A673 (cell line): ENCODE data around the gene HSD17B3. TPM values are rescaled to one million over a fixed set of nuclear protein-coding genes. Genes with fewer than 3 reads are reported as not detected.

Source experiments
- BruUV-seq: library from RNA; stranded (reverse); fragments of 400-500 nt; replicated peaks from 2 replicates; lab custom pipeline; 2021; lab: Mats Ljungman, UMichigan
- CTCF ChIA-PET: fragments of 300-600 bp; sonication (Branson Sonifier 250); formaldehyde crosslinking; loops from one replicate; lab custom pipeline; 2022; ENCODE audit warnings: antibody characterized with exemption; lab: Charles Lee
- POLR2A ChIA-PET: fragments of 300-600 bp; sonication (Branson Sonifier 250); formaldehyde crosslinking; loops from one replicate; lab custom pipeline; 2022; ENCODE audit warnings: antibody characterized with exemption; ENCODE audit not compliant: low non-redundant PET; lab: Charles Lee
- DNase-seq: peaks from one replicate; pipeline ENCODE4 v3.0.0-alpha.2; 2015; ENCODE audit warnings: low spot score
- H3K27ac ChIP-seq: fragments of 200-600 bp; sonication (generic); 2 replicates; pipeline ENCODE4 v1.5.1; 2016; ENCODE audit warnings: mixed run types, low read depth, mild to moderate bottlenecking, mixed read lengths, antibody characterized with exemption, low read length; ENCODE audit not compliant: poor library complexity, severe bottlenecking
- H3K27me3 ChIP-seq: fragments of 200-600 bp; sonication (generic); replicated peaks from 2 replicates; pipeline ENCODE4 v1.6.1; 2017; ENCODE audit warnings: mixed run types, low read depth, mild to moderate bottlenecking, mixed read lengths, antibody characterized with exemption, low read length; ENCODE audit not compliant: insufficient read depth, poor library complexity
- H3K36me3 ChIP-seq: fragments of 200-600 bp; sonication (generic); 2 replicates; pipeline ENCODE4 v1.6.1; 2016; ENCODE audit warnings: mixed run types, mild to moderate bottlenecking, mixed read lengths, antibody characterized with exemption, low read length; ENCODE audit not compliant: insufficient read depth, poor library complexity, severe bottlenecking
- H3K4me1 ChIP-seq: fragments of 200-600 bp; sonication (generic); 2 replicates; pipeline ENCODE4 v1.6.1; 2017; ENCODE audit warnings: mixed run types, mild to moderate bottlenecking, mixed read lengths, antibody characterized with exemption, low read length; ENCODE audit not compliant: insufficient read depth, poor library complexity, severe bottlenecking
- H3K4me3 ChIP-seq: fragments of 200-600 bp; sonication (generic); 2 replicates; pipeline ENCODE4 v1.5.1; 2016; ENCODE audit warnings: low read depth, mixed run types, mild to moderate bottlenecking, mixed read lengths, low read length; ENCODE audit not compliant: poor library complexity, severe bottlenecking
- H3K9me3 ChIP-seq: fragments of 200-600 bp; sonication (generic); 2 replicates; pipeline ENCODE4 v1.6.1; 2016; ENCODE audit warnings: mixed run types, low read depth, mild to moderate bottlenecking, mixed read lengths, antibody characterized with exemption, low read length; ENCODE audit not compliant: poor library complexity, severe bottlenecking
- EZH2 ChIP-seq: fragments of 200-600 bp; sonication (generic); IDR thresholded peaks from 2 replicates; pipeline ENCODE4 v1.6.1; 2017; ENCODE audit warnings: borderline replicate concordance, low read depth, mild to moderate bottlenecking, mixed read lengths, antibody characterized with exemption, low read length; ENCODE audit not compliant: poor library complexity, severe bottlenecking
- intact Hi-C: fragments of 100-400 bp; cut with micrococcal nuclease; formaldehyde crosslinking; loops from one replicate; pipeline ENCODE4 v1.10.0; 2022; ENCODE audit not compliant: unreplicated experiment
- total RNA-seq: library from RNA; stranded (reverse); gene quantifications from 2 replicates; pipeline ENCODE4 v1.2.3, GENCODE V29; 2021
- TF ChIP-seq, protein P1 (sequence below): fragments of 300-800, 200-600 bp; sonication (generic); conservative IDR thresholded peaks from 2 replicates; pipeline ENCODE4 v1.5.1; 2017; ENCODE audit warnings: low read depth, mild to moderate bottlenecking, antibody characterized with exemption, low read length, moderate library complexity, mixed read lengths

Gene HSD17B3
- total RNA-seq, 1 experiment from 2014 or later, result not detected

DNA sequence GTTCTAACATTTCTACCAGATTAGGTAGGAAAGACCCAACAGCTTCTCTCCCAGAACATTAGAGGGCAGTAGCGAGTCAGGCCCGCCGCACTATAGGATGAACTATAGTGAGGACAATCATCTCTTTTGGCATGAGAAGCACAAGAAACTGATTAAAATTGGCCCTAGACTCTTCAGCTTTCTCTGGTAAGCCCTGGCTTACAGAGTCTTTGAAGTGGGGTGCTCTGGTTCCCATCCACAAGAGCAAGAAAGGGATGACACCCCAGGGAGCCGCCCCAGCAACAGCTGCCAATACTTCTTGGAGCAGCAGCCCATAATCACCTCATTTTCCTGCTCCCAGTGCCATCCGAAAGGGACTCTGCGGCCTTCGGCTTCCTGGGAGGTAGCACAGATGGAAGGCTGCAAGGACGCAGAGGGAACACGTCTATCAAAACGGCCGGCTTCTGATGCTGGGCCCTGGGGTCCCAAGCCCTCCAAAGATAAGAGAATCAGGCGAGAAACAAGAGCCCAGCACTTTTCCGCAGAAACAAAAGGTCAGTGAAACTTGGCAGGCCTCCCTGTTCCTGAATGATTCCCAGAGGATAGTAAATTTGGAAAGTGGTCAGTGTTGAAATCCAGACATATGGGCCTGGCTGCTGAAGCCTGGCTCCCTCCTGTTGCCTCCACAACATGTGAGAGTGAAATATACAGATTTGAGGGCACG is 69.3 kb downstream of the HSD17B3 start:
- no peak overlapping the region for H3K27ac ChIP-seq
- DNase-seq, result peak; percentile 77
- no peaks in the 10 kb centered on the region for H3K27me3 ChIP-seq
- ChIA-PET POLR2A (interaction anchor here (0.8 kb wide), 1 partner anchor 1154 kb away, joined by 4 read pairs; no protein-coding TSS in a partner anchor), CTCF (interaction anchor here (0.5 to 1.2 kb wide), 5 partner anchors 47 to 434 kb away, joined by 3 to 13 read pairs (median 4); no protein-coding TSS in a partner anchor)
- TF ChIP-seq, protein P1, sequence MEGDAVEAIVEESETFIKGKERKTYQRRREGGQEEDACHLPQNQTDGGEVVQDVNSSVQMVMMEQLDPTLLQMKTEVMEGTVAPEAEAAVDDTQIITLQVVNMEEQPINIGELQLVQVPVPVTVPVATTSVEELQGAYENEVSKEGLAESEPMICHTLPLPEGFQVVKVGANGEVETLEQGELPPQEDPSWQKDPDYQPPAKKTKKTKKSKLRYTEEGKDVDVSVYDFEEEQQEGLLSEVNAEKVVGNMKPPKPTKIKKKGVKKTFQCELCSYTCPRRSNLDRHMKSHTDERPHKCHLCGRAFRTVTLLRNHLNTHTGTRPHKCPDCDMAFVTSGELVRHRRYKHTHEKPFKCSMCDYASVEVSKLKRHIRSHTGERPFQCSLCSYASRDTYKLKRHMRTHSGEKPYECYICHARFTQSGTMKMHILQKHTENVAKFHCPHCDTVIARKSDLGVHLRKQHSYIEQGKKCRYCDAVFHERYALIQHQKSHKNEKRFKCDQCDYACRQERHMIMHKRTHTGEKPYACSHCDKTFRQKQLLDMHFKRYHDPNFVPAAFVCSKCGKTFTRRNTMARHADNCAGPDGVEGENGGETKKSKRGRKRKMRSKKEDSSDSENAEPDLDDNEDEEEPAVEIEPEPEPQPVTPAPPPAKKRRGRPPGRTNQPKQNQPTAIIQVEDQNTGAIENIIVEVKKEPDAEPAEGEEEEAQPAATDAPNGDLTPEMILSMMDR, result peak; percentile 92
- no peak for TF ChIP-seq EZH2
- no peaks in the 10 kb centered on the region for H3K36me3 ChIP-seq
- no TSS peak for BruUV-seq
- no peaks in the 10 kb centered on the region for H3K4me1 ChIP-seq
- intact Hi-C loops, result loop anchor here (1.0 to 10.0 kb wide), 2 partner anchors 85 to 432 kb away; no protein-coding TSS in a partner anchor
- H3K4me3 ChIP-seq, result no peak overlapping the region
- H3K9me3 ChIP-seq, result no peaks in the 10 kb centered on the region

DNA sequence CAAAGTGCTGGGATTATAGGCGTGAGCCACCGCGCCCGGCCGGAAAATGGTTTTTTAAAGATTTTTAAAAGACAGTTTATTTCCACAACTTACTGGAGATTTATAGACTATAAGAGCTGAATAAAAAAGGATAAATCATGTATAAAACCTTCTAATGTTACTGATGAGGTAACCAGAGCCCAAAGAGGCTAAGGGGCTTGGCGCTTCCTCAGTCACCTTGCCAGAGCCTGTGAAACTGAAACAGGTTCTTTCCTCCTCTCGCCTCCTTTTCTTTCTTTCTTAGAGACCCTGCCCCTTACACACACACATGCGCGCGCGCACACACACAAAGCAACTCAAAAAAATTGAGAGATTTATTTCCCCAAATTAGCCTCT is 69.8 kb downstream of the HSD17B3 start:
- Histone ChIP-seq H3K36me3 (no peaks in the 10 kb centered on the region), H3K27me3 (no peaks in the 10 kb centered on the region), H3K4me3 (no peak overlapping the region), H3K4me1 (no peaks in the 10 kb centered on the region), H3K9me3 (no peaks in the 10 kb centered on the region), H3K27ac (no peak overlapping the region)
- CTCF ChIA-PET, result interaction anchor here (0.5 to 1.2 kb wide), 5 partner anchors 47 to 434 kb away, joined by 3 to 13 read pairs (median 4); no protein-coding TSS in a partner anchor
- POLR2A ChIA-PET, result interaction anchor here (0.8 kb wide), 1 partner anchor 1153 kb away, joined by 4 read pairs; no protein-coding TSS in a partner anchor
- DNase-seq, result no peak
- no peak for TF ChIP-seq EZH2
- TF ChIP-seq, protein P1, result no peak
- intact Hi-C loops, result loop anchor here (1.0 to 10.0 kb wide), 2 partner anchors 85 to 433 kb away; no protein-coding TSS in a partner anchor
- no TSS peak for BruUV-seq

- no peaks in the 10 kb centered on the region for H3K36me3 ChIP-seq
- no TSS peak for BruUV-seq
- ChIA-PET CTCF (no interaction called here), POLR2A (no interaction called here)
- H3K4me1 ChIP-seq, result no peaks in the 10 kb centered on the region
- no peaks in the 10 kb centered on the region for H3K27me3 ChIP-seq
- no peak for DNase-seq
- no peak overlapping the region for H3K27ac ChIP-seq
- no peak overlapping the region for H3K4me3 ChIP-seq
- intact Hi-C loops, result loop anchor here (10.0 kb wide), 1 partner anchor 435 kb away; no protein-coding TSS in a partner anchor
- H3K9me3 ChIP-seq, result no peaks in the 10 kb centered on the region
- TF ChIP-seq EZH2, result no peak
- TF ChIP-seq, protein P1, result no peak
Measured at GRCh38 chr9:96230002-96230401, 72.0 kb downstream of the HSD17B3 start.
